ENCODE measurements around the gene ADSL. TPM values are rescaled to one million over a fixed set of nuclear protein-coding genes. Genes with fewer than 3 reads are reported as not detected.

Gene ADSL
- total and polyA plus RNA-seq, 2 of the 8 experiments (the other 6 are each of a cell fraction or from before 2014, with no cell fraction given): 197 to 218 TPM

GRCh38 chr22:40368836-40369235 is 22.5 kb downstream of the ADSL start (continued):
- no peak for TF ChIP-seq CHD7 (IDR thresholded peaks at IDR 0.05; ENCODE audit: insufficient replicate concordance, low read length)
- TF ChIP-seq, protein P1, sequence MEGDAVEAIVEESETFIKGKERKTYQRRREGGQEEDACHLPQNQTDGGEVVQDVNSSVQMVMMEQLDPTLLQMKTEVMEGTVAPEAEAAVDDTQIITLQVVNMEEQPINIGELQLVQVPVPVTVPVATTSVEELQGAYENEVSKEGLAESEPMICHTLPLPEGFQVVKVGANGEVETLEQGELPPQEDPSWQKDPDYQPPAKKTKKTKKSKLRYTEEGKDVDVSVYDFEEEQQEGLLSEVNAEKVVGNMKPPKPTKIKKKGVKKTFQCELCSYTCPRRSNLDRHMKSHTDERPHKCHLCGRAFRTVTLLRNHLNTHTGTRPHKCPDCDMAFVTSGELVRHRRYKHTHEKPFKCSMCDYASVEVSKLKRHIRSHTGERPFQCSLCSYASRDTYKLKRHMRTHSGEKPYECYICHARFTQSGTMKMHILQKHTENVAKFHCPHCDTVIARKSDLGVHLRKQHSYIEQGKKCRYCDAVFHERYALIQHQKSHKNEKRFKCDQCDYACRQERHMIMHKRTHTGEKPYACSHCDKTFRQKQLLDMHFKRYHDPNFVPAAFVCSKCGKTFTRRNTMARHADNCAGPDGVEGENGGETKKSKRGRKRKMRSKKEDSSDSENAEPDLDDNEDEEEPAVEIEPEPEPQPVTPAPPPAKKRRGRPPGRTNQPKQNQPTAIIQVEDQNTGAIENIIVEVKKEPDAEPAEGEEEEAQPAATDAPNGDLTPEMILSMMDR (IDR thresholded peaks at IDR 0.05; ENCODE audit: control extremely low read depth in 1 of 3, insufficient read depth in 1 of 3, low read depth in 1 of 3, low read length in 3 of 3): no peak
- TF ChIP-seq RNF2 (IDR thresholded peaks at IDR 0.05; ENCODE audit: borderline replicate concordance, low read depth, low read length, missing control alignments, poor library complexity, severe bottlenecking): no peak
- TF ChIP-seq ASH2L (IDR thresholded peaks at IDR 0.05; ENCODE audit: low read length): no peak
- TF ChIP-seq NRF1 (IDR thresholded peaks at IDR 0.05; ENCODE audit: low read depth, low read length): no peak
- no peak for TF ChIP-seq SP1 (IDR thresholded peaks at IDR 0.05; ENCODE audit: low read depth, low read length)
- no peak for TF ChIP-seq GTF2F1 (IDR thresholded peaks at IDR 0.05; ENCODE audit: borderline replicate concordance, low read depth, low read length)
- no peak for TF ChIP-seq BRCA1 (IDR thresholded peaks at IDR 0.05; ENCODE audit: low read depth, low read length)
- TF ChIP-seq RBBP5 (IDR thresholded peaks at IDR 0.05; ENCODE audit: borderline replicate concordance, low read depth, low read length): no peak

All from H1 (cell line).